ENCODE results near the gene STXBP6. TPM values are rescaled to one million over a fixed set of nuclear protein-coding genes. Genes with fewer than 3 reads are reported as not detected.

Gene STXBP6
- total RNA-seq, 1 experiment from 2014 or later = 5.3 TPM

DNA sequence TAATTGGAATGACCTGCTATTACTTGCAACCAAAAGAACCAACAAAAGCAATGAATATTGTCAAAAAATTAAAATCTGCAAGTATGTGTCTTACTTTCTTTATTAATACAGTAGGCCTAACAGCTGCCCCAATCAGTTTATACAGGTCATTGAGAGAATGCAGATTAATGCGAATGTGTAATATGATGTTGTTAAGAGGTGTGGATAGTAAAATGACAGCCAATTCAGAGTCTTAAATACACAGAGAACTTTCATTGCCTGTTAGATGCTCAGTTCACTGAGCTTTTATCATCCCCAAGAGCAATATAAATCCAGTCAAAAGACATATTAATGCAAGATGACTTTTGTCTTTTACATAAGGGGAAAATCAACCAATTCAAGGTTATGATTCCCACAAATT lies 58.7 kb downstream of the STXBP6 start:
- intact Hi-C loops (cut with micrococcal nuclease; ENCODE audit: unreplicated experiment) = no loop called here
- H3K36me3 ChIP-seq (ENCODE audit: insufficient read depth, low read length, poor library complexity, severe bottlenecking) = no peaks in the 10 kb centered on the region
- H3K27me3 ChIP-seq (replicated peaks; ENCODE audit: insufficient read depth, low read depth, low read length, poor library complexity) = no peaks in the 10 kb centered on the region
- no peak for DNase-seq (ENCODE audit: low spot score)
- POLR2A ChIA-PET (ENCODE audit: low non-redundant PET) = no interaction called here
- BruUV-seq (replicated peaks) = no TSS peak
- no peaks in the 10 kb centered on the region for H3K9me3 ChIP-seq (ENCODE audit: low read depth, low read length, poor library complexity, severe bottlenecking)
- H3K27ac ChIP-seq (ENCODE audit: low read depth, low read length, poor library complexity, severe bottlenecking) = no peak overlapping the region
- no peak for TF ChIP-seq EZH2 (IDR thresholded peaks at IDR 0.05; ENCODE audit: borderline replicate concordance, low read depth, low read length, poor library complexity, severe bottlenecking)
- TF ChIP-seq, protein P1, sequence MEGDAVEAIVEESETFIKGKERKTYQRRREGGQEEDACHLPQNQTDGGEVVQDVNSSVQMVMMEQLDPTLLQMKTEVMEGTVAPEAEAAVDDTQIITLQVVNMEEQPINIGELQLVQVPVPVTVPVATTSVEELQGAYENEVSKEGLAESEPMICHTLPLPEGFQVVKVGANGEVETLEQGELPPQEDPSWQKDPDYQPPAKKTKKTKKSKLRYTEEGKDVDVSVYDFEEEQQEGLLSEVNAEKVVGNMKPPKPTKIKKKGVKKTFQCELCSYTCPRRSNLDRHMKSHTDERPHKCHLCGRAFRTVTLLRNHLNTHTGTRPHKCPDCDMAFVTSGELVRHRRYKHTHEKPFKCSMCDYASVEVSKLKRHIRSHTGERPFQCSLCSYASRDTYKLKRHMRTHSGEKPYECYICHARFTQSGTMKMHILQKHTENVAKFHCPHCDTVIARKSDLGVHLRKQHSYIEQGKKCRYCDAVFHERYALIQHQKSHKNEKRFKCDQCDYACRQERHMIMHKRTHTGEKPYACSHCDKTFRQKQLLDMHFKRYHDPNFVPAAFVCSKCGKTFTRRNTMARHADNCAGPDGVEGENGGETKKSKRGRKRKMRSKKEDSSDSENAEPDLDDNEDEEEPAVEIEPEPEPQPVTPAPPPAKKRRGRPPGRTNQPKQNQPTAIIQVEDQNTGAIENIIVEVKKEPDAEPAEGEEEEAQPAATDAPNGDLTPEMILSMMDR (conservative IDR thresholded peaks at IDR 0.05; ENCODE audit: low read depth, low read length) = no peak
- no peak overlapping the region for H3K4me3 ChIP-seq (ENCODE audit: low read depth, low read length, poor library complexity, severe bottlenecking)
- CTCF ChIA-PET = no interaction called here
- peaks cover under 1% of the 10 kb centered on the region for H3K4me1 ChIP-seq (ENCODE audit: insufficient read depth, low read length, poor library complexity, severe bottlenecking)

DNA sequence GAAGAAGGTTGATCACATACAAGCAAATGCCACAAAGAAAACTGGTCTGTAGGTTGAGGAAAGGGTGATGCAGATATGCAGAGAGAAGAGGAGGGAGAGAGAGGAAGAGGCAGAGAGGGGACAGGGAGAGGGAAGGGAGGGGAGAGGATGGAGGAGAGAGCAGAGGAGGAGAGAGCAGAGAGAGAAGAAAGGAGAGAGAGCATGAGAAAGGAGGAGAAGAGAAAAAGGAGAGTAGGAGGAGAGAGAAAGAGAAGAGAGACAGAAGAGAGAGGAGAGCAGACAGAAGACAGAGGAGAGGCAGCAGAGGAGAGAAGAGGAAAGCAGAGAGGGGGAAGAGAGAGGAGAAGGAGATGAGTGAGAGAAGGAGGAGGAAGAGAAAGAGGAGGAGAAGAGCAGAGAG lies 59.2 kb downstream of the STXBP6 start:
- Histone ChIP-seq H3K4me1 (ENCODE audit: insufficient read depth, low read length, poor library complexity, severe bottlenecking) (peaks cover 6% of the 10 kb centered on the region), H3K27ac (ENCODE audit: low read depth, low read length, poor library complexity, severe bottlenecking) (no peak overlapping the region), H3K4me3 (ENCODE audit: low read depth, low read length, poor library complexity, severe bottlenecking) (no peak overlapping the region), H3K36me3 (ENCODE audit: insufficient read depth, low read length, poor library complexity, severe bottlenecking) (no peaks in the 10 kb centered on the region), H3K27me3 (replicated peaks; ENCODE audit: insufficient read depth, low read depth, low read length, poor library complexity) (no peaks in the 10 kb centered on the region), H3K9me3 (ENCODE audit: low read depth, low read length, poor library complexity, severe bottlenecking) (no peaks in the 10 kb centered on the region)
- CTCF ChIA-PET = no interaction called here
- BruUV-seq (replicated peaks) = no TSS peak
- no peak for DNase-seq (ENCODE audit: low spot score)
- no peak for TF ChIP-seq EZH2 (IDR thresholded peaks at IDR 0.05; ENCODE audit: borderline replicate concordance, low read depth, low read length, poor library complexity, severe bottlenecking)
- TF ChIP-seq, protein P1 (conservative IDR thresholded peaks at IDR 0.05; ENCODE audit: low read depth, low read length) = no peak
- POLR2A ChIA-PET (ENCODE audit: low non-redundant PET) = no interaction called here
- intact Hi-C loops (cut with micrococcal nuclease; ENCODE audit: unreplicated experiment) = no loop called here

DNA sequence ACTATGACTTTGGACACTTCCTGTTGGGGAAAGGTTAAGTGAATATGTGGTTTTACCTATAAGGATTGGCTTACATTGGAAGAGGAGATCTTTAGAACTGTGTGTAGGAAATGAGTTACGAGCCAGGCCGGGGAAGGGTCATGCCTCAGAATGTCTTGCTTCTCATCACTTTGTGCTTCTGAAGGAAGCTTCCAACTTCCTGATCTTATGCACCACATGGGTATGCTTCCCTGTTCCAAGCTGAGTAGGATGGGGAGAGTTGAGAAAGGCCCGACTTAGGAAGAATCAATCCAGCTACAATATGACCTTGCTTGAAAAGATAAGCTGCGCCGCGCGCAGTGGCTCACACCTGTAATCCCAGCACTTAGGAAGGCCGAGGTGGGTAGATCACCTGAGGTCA lies 59.9 kb downstream of the STXBP6 start:
- no peak overlapping the region for H3K4me3 ChIP-seq (ENCODE audit: low read depth, low read length, poor library complexity, severe bottlenecking)
- intact Hi-C loops (cut with micrococcal nuclease; ENCODE audit: unreplicated experiment) = no loop called here
- H3K27me3 ChIP-seq (replicated peaks; ENCODE audit: insufficient read depth, low read depth, low read length, poor library complexity) = no peaks in the 10 kb centered on the region
- no peaks in the 10 kb centered on the region for H3K36me3 ChIP-seq (ENCODE audit: insufficient read depth, low read length, poor library complexity, severe bottlenecking)
- no peak overlapping the region for H3K27ac ChIP-seq (ENCODE audit: low read depth, low read length, poor library complexity, severe bottlenecking)
- BruUV-seq (replicated peaks) = no TSS peak
- ChIA-PET POLR2A (ENCODE audit: low non-redundant PET) (no interaction called here), CTCF (no interaction called here)
- H3K9me3 ChIP-seq (ENCODE audit: low read depth, low read length, poor library complexity, severe bottlenecking) = no peaks in the 10 kb centered on the region
- TF ChIP-seq, protein P1 (conservative IDR thresholded peaks at IDR 0.05; ENCODE audit: low read depth, low read length) = no peak
- no peak for TF ChIP-seq EZH2 (IDR thresholded peaks at IDR 0.05; ENCODE audit: borderline replicate concordance, low read depth, low read length, poor library complexity, severe bottlenecking)
- H3K4me1 ChIP-seq (ENCODE audit: insufficient read depth, low read length, poor library complexity, severe bottlenecking) = peaks cover 12% of the 10 kb centered on the region
- DNase-seq (ENCODE audit: low spot score) = no peak
